Caki2 (cell line): Measurements from ENCODE around the gene LIMCH1. TPM values are rescaled to one million over a fixed set of nuclear protein-coding genes. Genes with fewer than 3 reads are reported as not detected.

ENCODE experiments used
- DNase-seq: peaks from one replicate; pipeline ENCODE4 v3.0.0-alpha.2; 2015; ENCODE audit warnings: low read depth
- in situ Hi-C: cut with HindIII; loops from 2 replicates; pipeline ENCODE4 v1.10.0; 2016; ENCODE audit warnings: low sequenced_read_pairs, low pct_unique_long_range_greater_than_20kb, mixed read lengths
- total RNA-seq: library from RNA; depleted of rRNA; stranded (reverse); fragments of >200 nt; shearing (Covaris generic); gene quantifications from 2 replicates; pipeline ENCODE4 v1.2.3, GENCODE V29; 2014; ENCODE audit warnings: low replicate concordance

The LIMCH1 gene
- total RNA-seq, 1 experiment from 2014 or later = 241 TPM

DNA sequence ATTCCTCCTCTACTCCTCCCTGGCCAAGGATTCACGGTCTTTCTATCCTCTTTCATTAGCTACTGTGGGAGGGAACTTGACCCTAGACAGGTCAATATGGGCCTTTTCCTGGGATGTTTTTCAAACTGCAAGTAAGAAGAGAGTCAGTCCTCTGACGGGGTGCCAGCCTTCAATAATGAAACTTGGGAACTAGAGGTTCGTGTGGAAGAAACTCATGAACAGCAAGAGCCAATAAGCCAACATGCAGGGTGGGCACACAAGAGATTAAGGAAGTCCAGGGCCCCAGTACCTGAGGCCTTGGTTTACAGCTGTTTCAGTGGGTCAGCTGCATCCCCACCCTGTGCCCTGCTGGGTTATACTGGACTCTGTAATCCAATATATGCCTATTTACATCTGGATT is 49.3 kb downstream of the LIMCH1 start:
- in situ Hi-C loops = no loop called here
- DNase-seq = no peak

DNA sequence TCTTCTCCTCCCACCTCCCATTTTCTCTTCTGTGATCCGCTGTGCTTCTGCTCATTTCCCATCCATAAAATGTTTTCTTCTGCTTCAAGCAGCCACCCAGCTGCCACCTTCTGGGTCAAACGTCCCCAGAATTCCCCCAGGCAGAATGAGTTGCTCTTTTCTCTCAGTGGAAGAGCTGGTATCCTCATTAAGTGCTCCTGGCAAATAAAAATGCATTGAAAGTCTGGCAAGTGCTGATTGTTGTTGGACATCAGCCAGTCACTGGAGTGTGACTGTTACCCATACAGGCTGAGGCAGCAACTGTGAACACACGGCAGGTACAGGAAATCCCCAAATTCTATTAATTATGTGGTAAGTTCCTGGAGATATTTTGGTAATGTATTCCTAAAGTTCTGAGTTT is 52.6 kb downstream of the LIMCH1 start:
- in situ Hi-C loops = no loop called here
- peak; percentile 96 for DNase-seq

DNA sequence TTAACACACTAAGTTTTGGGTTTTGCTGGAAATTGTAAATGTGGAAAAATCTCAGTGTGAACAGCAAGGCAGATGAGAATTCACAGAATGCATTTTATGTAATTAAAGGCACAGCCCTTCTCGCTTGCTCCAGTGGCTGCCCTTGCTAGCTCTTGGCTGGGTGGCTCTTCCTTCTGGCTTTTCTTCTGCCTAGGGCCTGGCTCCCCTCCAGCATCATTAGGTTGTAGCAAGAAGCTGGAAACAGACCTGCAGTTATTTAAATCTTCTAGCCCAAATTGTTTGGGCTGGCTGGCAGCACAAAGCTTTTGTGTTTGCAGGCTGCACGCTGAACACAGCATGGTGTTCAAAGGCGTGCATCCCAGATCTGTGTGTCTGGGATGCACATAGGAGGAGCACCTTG is 56.5 kb downstream of the LIMCH1 start:
- no peak for DNase-seq
- in situ Hi-C loops = no loop called here

DNA sequence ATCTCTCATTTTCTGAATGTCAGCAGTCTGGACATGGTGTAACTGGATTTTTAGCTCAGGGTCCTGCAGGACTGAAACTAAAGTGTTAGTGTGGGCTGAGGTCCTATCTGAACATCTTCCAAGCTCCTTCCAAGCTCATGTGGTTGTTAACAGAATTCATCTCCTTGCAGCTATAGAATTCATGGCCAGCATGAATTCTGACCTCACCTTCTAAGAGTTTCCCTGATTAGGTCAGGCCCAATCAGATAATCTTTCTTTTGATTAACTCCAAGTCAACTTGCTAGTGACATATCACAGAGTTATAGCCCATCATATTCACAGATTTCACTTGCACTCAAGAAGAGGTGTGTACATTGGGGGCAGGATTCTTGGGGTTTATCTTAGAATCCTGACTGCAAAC is 59.5 kb downstream of the LIMCH1 start:
- in situ Hi-C loops = no loop called here
- no peak for DNase-seq

DNA sequence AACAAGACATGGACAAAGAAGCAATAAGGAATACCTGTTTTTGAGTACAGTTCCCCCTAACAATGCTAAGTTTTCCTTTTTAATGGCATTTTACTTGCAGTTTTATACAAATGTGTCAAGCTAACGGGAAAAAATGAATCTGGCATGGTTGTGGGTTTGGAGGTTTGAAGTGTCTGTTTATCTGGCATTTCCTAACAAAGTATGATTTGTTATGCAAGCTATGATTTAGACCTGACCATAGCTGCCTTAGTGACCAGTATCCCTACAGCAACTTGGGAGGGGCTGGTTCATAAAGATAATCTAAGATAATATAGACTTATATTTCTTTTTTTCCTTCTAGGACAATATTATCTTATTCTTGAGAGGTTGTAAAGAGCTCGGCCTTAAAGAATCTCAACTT is 60.6 kb downstream of the LIMCH1 start:
- in situ Hi-C loops = no loop called here
- DNase-seq = no peak

DNA sequence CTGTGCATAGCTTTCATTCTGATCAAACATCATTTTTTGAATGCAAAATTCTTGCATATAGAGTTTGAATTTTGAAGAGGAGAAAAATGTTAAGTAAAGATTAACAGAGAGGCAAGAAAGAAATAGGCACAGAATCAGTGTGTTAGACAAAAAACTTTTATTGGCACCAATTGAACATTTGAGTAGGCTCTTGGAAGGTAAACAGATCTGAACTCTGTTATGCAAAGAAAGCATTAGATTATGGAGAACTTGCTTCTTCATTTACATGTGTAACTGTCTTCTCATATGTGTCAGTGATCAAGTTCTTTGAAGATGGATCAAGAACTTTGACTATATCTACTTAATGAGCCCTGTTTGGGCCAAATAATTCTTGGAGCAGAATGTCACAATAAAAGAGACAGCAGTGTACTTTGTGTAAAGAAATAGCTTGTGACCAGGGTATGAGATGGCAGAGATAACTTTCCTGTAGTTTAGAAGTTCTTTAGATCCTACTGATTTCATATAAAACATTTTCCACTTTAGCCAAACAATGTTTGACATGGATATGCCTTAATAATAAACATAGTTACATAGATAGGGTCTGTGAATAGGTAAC is 61.3 kb downstream of the LIMCH1 start:
- no peak for DNase-seq
- in situ Hi-C loops = no loop called here

DNA sequence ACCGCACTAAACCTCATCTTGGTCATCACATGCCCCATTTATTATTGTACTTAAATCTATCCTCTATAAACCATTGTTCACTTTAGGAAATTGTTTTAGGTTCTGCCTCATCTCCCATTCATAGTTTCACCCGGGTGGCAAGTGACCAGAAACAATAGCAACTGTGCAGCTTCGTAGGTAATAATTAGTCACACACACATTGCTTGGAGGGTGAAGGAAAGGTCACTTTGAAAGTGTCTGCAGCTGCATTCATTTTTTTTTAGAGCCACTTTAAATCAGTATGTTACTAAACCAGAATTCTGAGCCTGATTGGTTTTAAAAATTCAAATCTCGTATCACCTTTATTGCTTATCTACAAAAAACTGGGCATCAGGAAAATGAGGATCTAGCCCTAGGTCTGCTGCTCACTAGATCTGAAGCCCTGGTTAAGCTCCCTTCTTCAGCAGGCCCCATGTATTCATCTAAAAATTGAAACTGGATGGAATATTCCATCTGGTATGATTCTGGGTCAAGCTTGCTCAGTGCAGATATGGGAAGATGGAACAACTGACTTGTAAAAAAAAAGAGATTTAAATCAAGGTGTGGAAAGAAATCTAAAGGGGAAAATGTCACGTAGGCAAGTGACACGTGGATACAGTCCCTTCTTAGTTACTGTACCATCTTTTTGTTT is 62.4 kb downstream of the LIMCH1 start:
- DNase-seq = peak; percentile 94
- in situ Hi-C loops = no loop called here

DNA sequence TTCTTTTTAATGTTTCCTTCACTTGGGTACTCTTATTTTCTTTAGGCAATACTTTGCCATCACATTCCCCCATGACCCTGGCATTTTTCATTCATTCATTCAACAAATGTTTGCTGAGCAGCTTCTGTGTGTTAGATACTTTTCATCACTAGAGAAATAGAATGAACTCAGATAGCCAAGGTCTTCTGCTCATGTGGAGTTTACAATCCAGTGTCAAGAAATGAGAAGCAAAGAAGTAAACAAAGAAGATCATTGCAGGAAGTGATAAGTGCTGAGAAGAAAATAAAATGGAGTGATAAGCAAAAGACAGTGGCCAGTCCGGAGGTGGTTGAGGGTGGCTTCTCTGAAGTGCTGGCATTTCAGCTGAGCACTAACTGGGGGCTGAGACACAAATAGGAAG is 63.1 kb downstream of the LIMCH1 start:
- in situ Hi-C loops = no loop called here
- no peak for DNase-seq

DNA sequence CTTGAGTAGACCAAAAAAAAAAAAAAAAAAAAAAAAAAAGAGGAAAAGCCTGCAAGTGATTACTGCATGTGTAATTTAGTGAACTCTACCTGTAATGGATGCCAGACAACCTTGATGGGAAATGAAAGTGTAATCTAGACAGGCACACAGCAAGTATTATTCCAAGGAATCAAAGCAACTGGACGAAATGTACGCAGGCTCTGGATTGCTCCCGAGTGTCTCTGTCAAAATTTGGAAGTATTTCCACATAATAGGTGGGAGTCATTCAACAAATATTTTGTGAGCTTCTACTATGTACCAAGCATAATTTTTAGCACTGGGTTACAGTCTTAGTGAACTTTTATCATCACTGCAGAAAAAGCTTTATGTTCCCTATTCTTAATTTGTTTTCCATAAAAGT is 64.2 kb downstream of the LIMCH1 start:
- in situ Hi-C loops = no loop called here
- no peak for DNase-seq

DNA sequence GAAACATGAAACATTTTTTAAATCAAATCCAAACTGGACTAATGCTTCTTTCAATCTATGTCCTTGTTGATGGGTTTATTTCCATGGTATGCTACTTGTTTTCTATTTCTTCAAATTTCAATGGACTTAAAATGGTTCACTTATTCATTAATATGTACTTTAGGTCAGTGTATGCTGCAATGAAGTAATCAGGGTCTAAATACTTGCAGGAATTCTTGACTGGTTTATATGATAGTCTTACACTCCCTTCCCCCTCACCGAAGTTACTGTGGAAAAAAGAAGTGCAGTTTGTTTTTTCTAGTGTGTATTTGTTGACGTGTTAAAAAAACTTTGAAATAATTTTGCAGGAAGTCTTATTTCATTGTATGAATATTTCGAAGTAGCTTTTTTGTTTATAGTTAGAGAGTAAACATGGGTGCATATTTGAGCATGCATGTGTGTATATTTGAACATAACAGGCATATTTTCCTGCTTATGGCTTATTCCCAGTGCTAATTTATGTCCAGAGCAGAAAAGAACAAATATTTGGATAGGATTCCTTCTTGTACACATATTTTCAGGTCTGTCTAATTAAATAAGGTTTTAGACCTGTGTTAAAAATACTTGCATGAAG is 65.0 kb downstream of the LIMCH1 start:
- in situ Hi-C loops = no loop called here
- DNase-seq = no peak

DNA sequence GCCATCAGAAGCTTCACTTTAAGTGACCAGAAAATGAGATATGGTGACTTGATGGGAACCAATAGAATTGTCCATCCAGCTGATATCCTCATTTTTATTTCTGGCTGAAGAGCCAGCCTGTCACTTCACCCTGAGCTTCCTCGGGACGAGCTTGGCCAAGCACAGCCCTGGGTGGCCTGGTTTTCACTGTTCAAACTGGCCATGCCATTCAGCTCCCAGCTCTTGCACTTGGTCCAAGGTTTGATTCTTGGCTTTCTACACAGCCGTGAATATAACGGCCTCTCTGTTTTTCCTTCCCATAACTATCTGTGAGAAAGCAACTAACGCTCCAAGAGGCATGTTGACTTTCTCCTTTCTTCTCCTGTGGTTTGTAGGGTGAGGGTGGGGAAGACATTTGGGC is 71.9 kb downstream of the LIMCH1 start:
- no peak for DNase-seq
- in situ Hi-C loops = no loop called here

DNA sequence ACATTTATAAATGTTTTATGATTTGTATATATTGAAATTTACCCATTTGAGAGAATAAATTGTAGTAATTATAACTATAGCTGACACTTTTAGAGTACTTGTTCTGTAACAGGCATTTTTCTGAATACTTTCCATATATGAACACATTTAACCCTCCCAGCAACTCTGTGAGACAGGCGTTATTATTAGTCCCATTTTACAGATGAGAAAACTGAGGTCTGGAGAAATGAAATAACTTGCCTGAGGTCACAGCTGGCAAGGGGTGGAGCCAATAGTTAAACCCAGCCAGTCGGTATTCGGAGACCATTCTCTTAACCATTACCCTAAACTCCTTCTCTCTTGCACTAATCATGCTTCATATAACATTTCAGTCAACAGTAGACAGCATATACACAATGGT is 72.5 kb downstream of the LIMCH1 start:
- in situ Hi-C loops = no loop called here
- DNase-seq = no peak

DNA sequence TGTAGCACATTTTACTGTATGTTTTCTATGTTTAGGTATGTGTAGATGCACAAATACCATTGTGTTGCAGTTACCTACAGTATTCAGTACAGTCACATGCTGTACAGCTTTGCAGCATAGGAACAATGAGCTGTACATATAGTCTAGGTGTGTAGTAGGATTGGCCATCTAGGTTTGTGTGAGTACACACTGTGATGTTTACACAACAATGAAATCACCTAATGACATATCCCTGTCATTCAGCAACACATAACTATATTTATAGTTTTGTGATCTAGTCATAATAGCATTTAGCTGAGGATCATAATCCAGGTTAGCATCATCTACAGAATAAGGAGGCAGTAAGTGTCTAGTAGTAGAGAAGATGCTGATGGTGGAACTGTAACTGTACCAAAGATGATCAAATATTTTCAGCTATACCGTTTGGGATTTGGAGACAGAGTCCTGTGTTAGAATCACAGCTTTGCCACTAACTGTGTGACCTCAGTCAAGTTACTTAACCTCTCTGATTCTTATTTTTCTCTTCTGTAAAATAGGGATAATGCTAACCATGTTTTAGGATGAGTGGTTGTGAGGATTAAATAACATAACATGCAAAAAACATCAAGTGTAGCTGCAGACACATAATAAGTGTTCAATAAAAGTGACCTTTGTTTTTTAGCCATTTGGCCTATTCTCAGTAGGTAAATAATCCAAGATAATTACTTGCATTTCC is 73.3 kb downstream of the LIMCH1 start:
- no peak for DNase-seq
- in situ Hi-C loops = no loop called here

DNA sequence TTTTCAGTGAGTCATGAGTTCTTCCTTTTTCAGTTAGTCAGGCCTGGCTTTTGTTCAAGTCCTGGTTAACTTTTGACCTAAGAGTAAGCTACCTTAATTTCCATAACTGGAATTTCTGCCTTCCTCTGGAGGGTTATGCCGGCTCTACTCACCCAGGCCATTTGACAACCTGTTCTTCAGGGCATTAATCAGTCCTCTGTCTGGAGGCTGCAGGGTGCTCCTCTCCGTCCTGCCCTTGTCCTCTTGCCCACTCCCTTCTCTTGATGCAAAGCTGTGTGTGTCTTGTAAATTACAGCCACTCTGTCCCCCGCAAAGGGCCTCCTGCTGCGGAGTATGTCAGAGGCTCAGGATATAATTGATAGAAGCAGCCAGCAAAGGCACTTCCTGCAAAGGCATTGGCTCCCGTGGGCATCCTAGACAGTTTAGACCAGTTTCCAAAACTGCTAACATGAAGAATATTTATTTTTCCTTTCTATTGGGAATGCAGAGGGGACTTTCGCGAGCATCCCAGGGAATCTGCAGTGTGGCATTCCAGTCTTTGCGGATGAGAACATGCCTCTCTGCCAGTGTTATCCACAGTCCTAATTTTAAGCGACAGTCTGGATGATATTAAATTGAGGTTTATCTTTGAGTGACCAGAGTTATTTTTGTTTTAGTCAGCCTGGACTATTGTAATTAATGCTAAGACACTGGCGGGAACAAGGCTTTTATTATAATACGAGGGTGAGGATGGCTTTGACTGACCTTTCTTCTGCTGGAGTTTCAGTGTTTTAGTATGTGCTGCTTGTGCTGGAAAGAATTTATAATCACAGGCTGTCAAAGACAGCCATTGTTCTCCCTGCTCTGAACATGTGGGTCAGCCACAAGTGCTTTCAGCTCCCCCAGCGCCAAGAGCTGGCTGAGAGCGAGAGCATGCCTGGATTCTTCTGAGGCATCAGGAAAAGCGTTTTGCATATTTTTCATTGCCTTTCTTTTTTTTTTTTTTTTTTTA is 74.2 kb downstream of the LIMCH1 start:
- in situ Hi-C loops = no loop called here
- DNase-seq = peak; percentile 88

DNA sequence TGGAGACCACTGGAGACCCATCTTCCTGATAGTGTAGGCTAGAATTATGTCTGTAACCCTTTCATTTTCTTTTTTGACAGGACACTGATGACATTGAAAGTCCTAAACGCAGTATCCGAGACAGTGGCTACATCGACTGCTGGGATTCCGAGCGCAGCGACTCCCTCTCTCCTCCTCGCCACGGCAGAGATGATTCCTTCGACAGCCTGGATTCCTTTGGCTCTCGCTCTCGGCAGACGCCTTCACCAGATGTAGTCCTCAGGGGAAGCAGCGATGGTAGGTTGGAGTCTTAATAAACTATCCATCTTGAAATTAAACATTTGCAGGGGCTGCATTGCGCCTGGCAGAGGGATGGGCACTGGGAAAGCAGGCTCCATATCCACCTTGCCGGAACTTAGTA is 75.4 kb downstream of the LIMCH1 start:
- in situ Hi-C loops = no loop called here
- DNase-seq = no peak

DNA sequence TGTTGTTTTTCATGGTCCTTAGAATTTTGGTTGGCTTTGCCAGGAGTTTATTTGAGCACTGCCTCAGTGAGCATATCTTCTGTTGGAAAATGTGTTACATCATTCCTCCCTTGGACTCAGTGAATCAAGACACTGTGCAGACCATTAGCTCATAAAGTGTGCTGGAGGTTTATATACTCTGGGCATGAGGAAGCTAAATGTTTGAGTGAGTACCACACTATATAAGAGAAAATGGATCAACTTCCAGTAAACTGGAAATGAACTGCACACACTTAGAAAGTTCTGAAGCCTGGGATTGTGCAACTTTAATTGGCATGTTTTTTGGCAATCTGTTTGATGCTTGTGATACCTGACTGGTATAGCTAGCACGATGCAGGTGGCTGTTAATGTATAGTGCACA is 75.9 kb downstream of the LIMCH1 start:
- DNase-seq = peak; percentile 73
- in situ Hi-C loops = no loop called here

DNA sequence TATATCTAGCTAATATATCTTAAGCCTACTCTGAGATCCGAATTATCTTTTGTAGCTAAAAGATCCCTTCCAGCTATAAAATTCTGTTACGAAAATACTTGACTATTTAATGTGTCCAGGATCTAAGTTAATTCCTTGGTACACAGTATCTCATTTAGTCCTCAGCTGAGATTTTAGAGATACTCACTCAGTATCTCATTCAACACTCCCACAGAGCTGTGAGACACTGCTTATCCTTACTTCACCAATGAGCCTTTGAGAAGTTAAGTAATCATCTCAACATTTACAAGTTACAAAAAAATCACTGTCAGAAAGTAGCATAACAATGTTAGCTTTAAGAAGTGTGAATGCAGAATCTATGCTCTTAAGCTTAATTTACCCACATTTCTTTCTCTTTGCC is 76.6 kb downstream of the LIMCH1 start:
- in situ Hi-C loops = no loop called here
- no peak for DNase-seq

DNA sequence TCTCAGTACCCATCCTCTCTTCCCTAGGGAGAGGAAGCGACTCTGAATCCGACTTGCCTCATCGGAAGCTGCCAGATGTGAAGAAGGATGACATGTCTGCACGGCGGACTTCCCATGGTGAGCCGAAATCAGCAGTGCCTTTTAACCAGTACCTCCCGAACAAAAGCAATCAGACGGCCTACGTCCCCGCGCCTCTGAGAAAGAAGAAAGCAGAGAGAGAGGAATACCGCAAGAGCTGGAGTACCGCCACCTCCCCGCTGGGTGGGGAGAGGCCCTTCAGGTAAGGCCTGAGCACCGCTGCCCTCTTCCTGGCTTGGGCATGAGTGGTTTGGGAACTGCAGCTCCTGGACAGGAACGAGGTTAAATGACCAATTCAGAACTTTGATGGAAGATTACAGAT is 81.2 kb downstream of the LIMCH1 start:
- in situ Hi-C loops = no loop called here
- DNase-seq = no peak
